K562 (cell line): ENCODE results near the gene NDRG3. TPM values are rescaled to one million over a fixed set of nuclear protein-coding genes. Genes with fewer than 3 reads are reported as not detected.

Source experiments
- ARID4B ChIP-seq: sonication (generic); formaldehyde crosslinking; IDR thresholded peaks from 2 replicates; pipeline ENCODE4 v1.8.0; 2022; ENCODE audit warnings: mild to moderate bottlenecking, missing genetic modification reagents
- CREB3 ChIP-seq: fragments of 450-650 bp; conservative IDR thresholded peaks from 2 replicates; pipeline ENCODE4 v1.6.1; 2016; ENCODE audit warnings: missing genetic modification characterization, low read depth, mild to moderate bottlenecking, missing compliant biosample characterization, moderate library complexity
- MITF ChIP-seq: IDR thresholded peaks from 2 replicates; pipeline ENCODE4 v1.6.1; 2014; ENCODE audit warnings: antibody characterized with exemption
- NFRKB ChIP-seq: fragments of 450-650 bp; IDR thresholded peaks from 2 replicates; pipeline ENCODE4 v1.6.1; 2016; ENCODE audit warnings: low read depth
- PRPF4 ChIP-seq: fragments of 200-400 bp; formaldehyde crosslinking; IDR thresholded peaks from one replicate; pipeline ENCODE4 v1.6.1; 2017; ENCODE audit warnings: low read length, low read depth, mild to moderate bottlenecking; ENCODE audit not compliant: insufficient read depth, poor library complexity, severe bottlenecking
- REST ChIP-seq, 2 experiments: fragments of 450-650 bp; formaldehyde crosslinking in 1 of 2; IDR thresholded peaks; 2 replicates each; pipeline versions ENCODE4 v1.4.0 to v1.6.1; 2014 to 2020; ENCODE audit warnings: mild to moderate bottlenecking in 2 of 2, borderline replicate concordance in 1 of 2, low read depth in 1 of 2
- SNIP1 ChIP-seq: fragments of 450-650 bp; IDR thresholded peaks from 2 replicates; pipeline ENCODE4 v1.7.1; 2017; ENCODE audit warnings: low read depth, mild to moderate bottlenecking
- U2AF2 ChIP-seq: fragments of 200-400 bp; formaldehyde crosslinking; optimal IDR thresholded peaks from 2 replicates; pipeline ENCODE3; 2017; ENCODE audit warnings: low read depth, mild to moderate bottlenecking, low read length
- ZBTB8A ChIP-seq: fragments of 450-650 bp; IDR thresholded peaks from 2 replicates; pipeline ENCODE4 v1.6.1; 2018; ENCODE audit warnings: mild to moderate bottlenecking, moderate library complexity; ENCODE audit not compliant: partially characterized antibody
- ZNF583 ChIP-seq: fragments of 250-450 bp; sonication (Bioruptor Pico); IDR thresholded peaks from 2 replicates; pipeline ENCODE4 v1.4.0; 2020
- ZNF75A ChIP-seq: fragments of 450-650 bp; formaldehyde crosslinking; IDR thresholded peaks from 2 replicates; pipeline ENCODE4 v1.4.0; 2020; ENCODE audit warnings: mild to moderate bottlenecking
- ZNF785 ChIP-seq: fragments of 250-450 bp; sonication (Bioruptor Pico); IDR thresholded peaks from 2 replicates; pipeline ENCODE4 v1.4.0; 2020; ENCODE audit warnings: mild to moderate bottlenecking
- polyA plus RNA-seq, 8 experiments: library from polyadenylated mRNA; depleted of rRNA in 4 of 8; stranded (reverse) in 5 of 8; unstranded in 3 of 8; fragments of >200 nt; fragmentation: Nextera tagmentation in 2 of 8; fragmentation: Illumina TruSeq in 1 of 8; extraction: Ambion mirVana in 2 of 8; extraction: Trizol in 1 of 8; gene quantifications; 2 replicates each; pipeline versions ENCODE4 v1.2.1 to v1.2.3, GENCODE V29; 2011 to 2014; ENCODE audit warnings: inconsistent platforms in 1 of 8, missing spikeins in 1 of 8
- total RNA-seq, 7 experiments: library from RNA; depleted of rRNA in 6 of 7; stranded (reverse); fragments of >200 nt in 6 of 7; fragmentation: Illumina TruSeq in 2 of 7; extraction: Trizol in 2 of 7; gene quantifications; 2 replicates each; pipeline versions ENCODE4 v1.2.1 to v1.2.3, GENCODE V29; 2011 to 2021; ENCODE audit warnings: low replicate concordance in 1 of 7

The NDRG3 gene
- total and polyA plus RNA-seq, 9 of the 15 experiments (the other 6 are each of a cell fraction or from before 2014, with no cell fraction given): 14.6 to 39.4 (median 24.4) TPM

GRCh38 chr20:36655004-36655403 is 90.9 kb downstream of the NDRG3 start (continued):
- TF ChIP-seq MITF: no peak
- TF ChIP-seq NFRKB: no peak
- TF ChIP-seq PRPF4: no peak
- no peak for TF ChIP-seq REST (IDR thresholded peaks at IDR 0.05; ENCODE audit: borderline replicate concordance)
- TF ChIP-seq REST (CRISPR knock-in tag; IDR thresholded peaks at IDR 0.05; ENCODE audit: low read depth): no peak
- TF ChIP-seq ZNF785 (CRISPR knock-in tag): no peak
- TF ChIP-seq ZBTB8A: no peak
- TF ChIP-seq CREB3: no peak
- TF ChIP-seq ZNF583 (CRISPR knock-in tag): no peak
- no peak for TF ChIP-seq ARID4B (CRISPR knock-in tag)
- no peak for TF ChIP-seq U2AF2
- no peak for TF ChIP-seq SNIP1
- no peak for TF ChIP-seq ZNF75A (CRISPR knock-in tag)
